Upper lobe of left lung (tissue), 6 donors: ENCODE results near the gene INPP5J. TPM values are rescaled to one million over a fixed set of nuclear protein-coding genes. Genes with fewer than 3 reads are reported as not detected.

Source experiments
- ATAC-seq, 2 donors: fragments of 200-7000 bp; cut with Tn5 transposase; one replicate each; pipeline ENCODE4 v1.9.1; 2022; ENCODE audit warnings: mild to moderate bottlenecking in 2 of 2, moderate library complexity in 2 of 2; ENCODE audit not compliant: low FRiP score in 2 of 2
- DNase-seq, 2 donors: peaks; one replicate each; pipeline ENCODE4 v3.0.0-alpha.2; 2019 to 2020
- H3K27ac ChIP-seq, 4 donors: fragments of 200-600 bp; sonication (generic); one replicate each; pipeline ENCODE4 v1.5.1; 2016 to 2019
- H3K27me3 ChIP-seq, 4 donors: fragments of 200-600 bp; sonication (generic); one replicate each; pipeline ENCODE4 v1.5.1; 2017 to 2019
- H3K36me3 ChIP-seq, 4 donors: fragments of 200-600 bp; sonication (generic); one replicate each; pipeline ENCODE4 v1.5.1; 2016 to 2019
- H3K4me1 ChIP-seq, 4 donors: fragments of 200-600 bp; sonication (generic); one replicate each; pipeline ENCODE4 v1.5.1; 2018 to 2019
- H3K4me3 ChIP-seq, 4 donors: fragments of 200-600 bp; sonication (generic); one replicate each; pipeline ENCODE4 v1.5.1; 2017 to 2019; ENCODE audit warnings: mild to moderate bottlenecking in 2 of 4, moderate library complexity in 1 of 4
- H3K9me3 ChIP-seq, 4 donors: fragments of 200-600 bp; sonication (generic); one replicate each; pipeline ENCODE4 v1.5.1; 2018 to 2019
- EP300 ChIP-seq, 4 donors: sonication (generic); formaldehyde crosslinking; IDR thresholded peaks; one replicate each; pipeline ENCODE4 v1.5.1; 2017; ENCODE audit warnings: antibody characterized with exemption in 4 of 4, control low read depth in 2 of 4
- POLR2A ChIP-seq, 4 donors: fragments of 450-650 bp; IDR thresholded peaks; one replicate each; pipeline ENCODE4 v1.5.1; 2016 to 2017; ENCODE audit warnings: antibody characterized with exemption in 4 of 4, mild to moderate bottlenecking in 2 of 4
- POLR2AphosphoS5 ChIP-seq, 2 donors: sonication (generic); formaldehyde crosslinking; IDR thresholded peaks; one replicate each; pipeline ENCODE4 v1.5.1; 2017; ENCODE audit warnings: antibody characterized with exemption in 2 of 2
- WGBS, 2 donors: methylation state at CpG; one replicate each; pipeline ENCODE4 v1.1.5; 2017 to 2018; 5-methylcytosine and 5-hydroxymethylcytosine counted together
- total RNA-seq, 6 donors: library from RNA; depleted of rRNA in 4 of 6; stranded (reverse); fragments of >200 nt in 4 of 6; gene quantifications; one replicate each; pipeline versions ENCODE4 v1.1.0 to v1.2.1, GENCODE V29; 2016 to 2021
- TF ChIP-seq, protein P1 (sequence below), 6 experiments: fragments of 450-650 bp in 4 of 6; fragments of 200-600 bp in 2 of 6; sonication (generic) in 2 of 6; IDR thresholded peaks; one replicate each; pipeline ENCODE4 v1.5.1; 2016 to 2019; ENCODE audit warnings: antibody characterized with exemption in 6 of 6
- donor health status: DM: no; HTN: no; CAD: no; lungs with moderate emphysema.
- donor health status: DM: no; HTN: yes; CAD: no; lungs with severe emphysema.

Gene INPP5J
- total RNA-seq, 6 donors from 2014 or later, result 3.0 to 28.3 (median 6.2) TPM

DNA sequence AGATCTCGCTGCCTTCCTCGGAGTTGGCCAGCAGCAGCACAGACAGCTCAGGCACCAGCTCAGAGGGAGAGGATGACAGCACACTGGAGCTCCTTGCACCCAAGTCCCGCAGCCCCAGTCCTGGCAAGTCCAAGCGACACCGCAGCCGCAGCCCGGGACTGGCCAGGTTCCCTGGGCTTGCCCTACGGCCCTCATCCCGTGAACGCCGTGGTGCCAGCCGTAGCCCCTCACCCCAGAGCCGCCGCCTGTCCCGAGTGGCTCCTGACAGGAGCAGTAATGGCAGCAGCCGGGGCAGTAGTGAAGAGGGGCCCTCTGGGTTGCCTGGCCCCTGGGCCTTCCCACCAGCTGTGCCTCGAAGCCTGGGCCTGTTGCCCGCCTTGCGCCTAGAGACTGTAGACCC lies 11.1 kb downstream of the INPP5J start:
- no peak overlapping the region for H3K27ac ChIP-seq
- ATAC-seq, result no peak
- no peaks in the 10 kb centered on the region for H3K9me3 ChIP-seq
- peaks cover 0 to 13% (median 4%) of the 10 kb centered on the region in 4 donors for H3K4me1 ChIP-seq
- no peak overlapping the region for H3K4me3 ChIP-seq
- no peaks in the 10 kb centered on the region for H3K27me3 ChIP-seq
- no peaks in the 10 kb centered on the region for H3K36me3 ChIP-seq
- 91 to 96% methylated on average over 7 to 17 of the region's 19 CpGs for WGBS, 2 donors
- peak in 1 of 2 donors; percentile 81 for DNase-seq
- no peak for TF ChIP-seq POLR2A (IDR thresholded peaks at IDR 0.05)
- TF ChIP-seq, protein P1, sequence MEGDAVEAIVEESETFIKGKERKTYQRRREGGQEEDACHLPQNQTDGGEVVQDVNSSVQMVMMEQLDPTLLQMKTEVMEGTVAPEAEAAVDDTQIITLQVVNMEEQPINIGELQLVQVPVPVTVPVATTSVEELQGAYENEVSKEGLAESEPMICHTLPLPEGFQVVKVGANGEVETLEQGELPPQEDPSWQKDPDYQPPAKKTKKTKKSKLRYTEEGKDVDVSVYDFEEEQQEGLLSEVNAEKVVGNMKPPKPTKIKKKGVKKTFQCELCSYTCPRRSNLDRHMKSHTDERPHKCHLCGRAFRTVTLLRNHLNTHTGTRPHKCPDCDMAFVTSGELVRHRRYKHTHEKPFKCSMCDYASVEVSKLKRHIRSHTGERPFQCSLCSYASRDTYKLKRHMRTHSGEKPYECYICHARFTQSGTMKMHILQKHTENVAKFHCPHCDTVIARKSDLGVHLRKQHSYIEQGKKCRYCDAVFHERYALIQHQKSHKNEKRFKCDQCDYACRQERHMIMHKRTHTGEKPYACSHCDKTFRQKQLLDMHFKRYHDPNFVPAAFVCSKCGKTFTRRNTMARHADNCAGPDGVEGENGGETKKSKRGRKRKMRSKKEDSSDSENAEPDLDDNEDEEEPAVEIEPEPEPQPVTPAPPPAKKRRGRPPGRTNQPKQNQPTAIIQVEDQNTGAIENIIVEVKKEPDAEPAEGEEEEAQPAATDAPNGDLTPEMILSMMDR (IDR thresholded peaks at IDR 0.05), result no peak
- no peak for TF ChIP-seq EP300 (IDR thresholded peaks at IDR 0.05)
- no peak for TF ChIP-seq POLR2AphosphoS5 (IDR thresholded peaks at IDR 0.05)

DNA sequence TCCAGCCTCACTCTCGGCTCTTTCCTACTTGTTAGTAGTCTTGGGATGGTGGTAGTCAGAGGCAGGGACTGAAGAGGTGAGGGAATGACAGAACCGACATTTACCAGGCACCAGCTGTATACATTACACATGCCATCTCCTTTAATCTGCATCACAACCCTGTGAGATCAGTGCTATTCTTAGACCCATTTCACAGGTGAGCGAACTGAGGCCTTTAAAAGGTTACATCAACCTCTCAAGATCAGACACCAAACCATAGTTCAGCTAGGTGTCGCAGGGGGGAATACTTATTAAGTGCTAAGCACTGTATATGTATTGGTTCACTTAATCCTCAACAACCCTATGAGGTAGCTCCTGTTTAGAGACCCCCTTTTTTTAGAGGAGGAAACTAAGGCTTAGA lies 11.9 kb downstream of the INPP5J start:
- H3K4me1 ChIP-seq, result peaks cover 0 to 13% (median 4%) of the 10 kb centered on the region in 4 donors
- no peak for ATAC-seq
- 75 to 88% methylated on average over 4 of the region's 4 CpGs for WGBS, 2 donors

DNA sequence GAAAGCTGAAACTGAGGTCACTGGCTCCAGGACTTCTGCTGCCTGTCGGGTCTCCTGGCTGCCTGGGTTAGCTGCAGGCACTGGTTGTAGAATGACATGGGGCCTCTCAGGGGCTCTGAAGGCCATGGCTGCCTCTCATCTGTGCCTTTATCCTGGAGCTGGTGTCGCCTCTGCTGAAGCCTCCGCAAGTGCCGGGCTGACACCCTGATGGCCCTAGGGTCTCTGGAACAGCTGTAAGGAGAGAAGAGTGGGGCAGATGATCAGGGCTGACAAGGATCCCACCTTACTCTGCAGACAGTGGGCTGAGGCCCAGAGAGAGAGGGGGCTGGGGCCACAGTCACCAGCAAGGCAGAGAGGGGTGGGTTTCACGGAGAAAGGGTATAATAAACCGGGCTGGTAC lies 12.9 kb downstream of the INPP5J start:
- H3K4me1 ChIP-seq, result peaks cover 0 to 13% (median 4%) of the 10 kb centered on the region in 4 donors
- no peak overlapping the region for H3K27ac ChIP-seq
- H3K9me3 ChIP-seq, result no peaks in the 10 kb centered on the region
- ATAC-seq (no peak), DNase-seq (no peak)
- no peak overlapping the region for H3K4me3 ChIP-seq
- H3K36me3 ChIP-seq, result no peaks in the 10 kb centered on the region
- TF ChIP-seq POLR2AphosphoS5 (IDR thresholded peaks at IDR 0.05) (no peak), EP300 (IDR thresholded peaks at IDR 0.05) (no peak), POLR2A (IDR thresholded peaks at IDR 0.05) (no peak)
- TF ChIP-seq, protein P1 (IDR thresholded peaks at IDR 0.05), result no peak
- H3K27me3 ChIP-seq, result no peaks in the 10 kb centered on the region
- WGBS, 2 donors, result 91 to 94% methylated on average over 2 to 6 of the region's 6 CpGs

More for the DNA sequence above, 11.9 kb downstream of the INPP5J start:
- H3K4me3 ChIP-seq, result no peak overlapping the region
- H3K9me3 ChIP-seq, result no peaks in the 10 kb centered on the region
- H3K27ac ChIP-seq, result no peak overlapping the region
- H3K27me3 ChIP-seq, result no peaks in the 10 kb centered on the region
- H3K36me3 ChIP-seq, result no peaks in the 10 kb centered on the region
- TF ChIP-seq, protein P1 (IDR thresholded peaks at IDR 0.05), result no peak
- TF ChIP-seq POLR2A (IDR thresholded peaks at IDR 0.05) (no peak), EP300 (IDR thresholded peaks at IDR 0.05) (no peak), POLR2AphosphoS5 (IDR thresholded peaks at IDR 0.05) (no peak)
- DNase-seq, result no peak

DNA sequence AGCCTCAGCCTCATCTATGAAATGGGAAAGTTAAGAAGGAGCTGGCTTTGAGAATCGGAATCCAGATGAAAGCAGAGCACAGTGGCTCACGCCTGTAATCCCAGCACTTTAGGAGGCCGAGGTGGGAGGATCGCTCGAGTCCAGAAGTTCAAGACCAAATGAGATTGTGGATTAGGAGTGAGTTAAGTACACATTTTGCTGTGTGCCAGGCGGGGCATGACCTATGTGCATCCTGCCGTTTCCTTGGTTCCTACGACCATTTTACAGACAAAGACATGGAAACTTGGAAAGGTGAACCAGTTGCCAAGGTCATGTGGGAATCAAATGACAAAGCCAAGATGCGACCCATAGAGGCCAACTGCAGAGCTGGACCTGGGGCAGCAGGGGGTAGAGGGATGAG lies 13.4 kb downstream of the INPP5J start:
- DNase-seq, result no peak
- no peaks in the 10 kb centered on the region for H3K27me3 ChIP-seq
- 88 to 89% methylated on average over 9 of the region's 9 CpGs for WGBS, 2 donors

More for the DNA sequence above, 13.4 kb downstream of the INPP5J start:
- ATAC-seq, result no peak
- peaks cover 0 to 12% (median 4%) of the 10 kb centered on the region in 4 donors for H3K4me1 ChIP-seq
- H3K4me3 ChIP-seq, result no peak overlapping the region
- no peaks in the 10 kb centered on the region for H3K9me3 ChIP-seq
- no peak overlapping the region for H3K27ac ChIP-seq
- H3K36me3 ChIP-seq, result no peaks in the 10 kb centered on the region
- TF ChIP-seq, protein P1 (IDR thresholded peaks at IDR 0.05), result no peak
- TF ChIP-seq EP300 (IDR thresholded peaks at IDR 0.05) (no peak), POLR2AphosphoS5 (IDR thresholded peaks at IDR 0.05) (no peak), POLR2A (IDR thresholded peaks at IDR 0.05) (no peak)
